ENCODE data around the gene KRTAP8-1. TPM values are rescaled to one million over a fixed set of nuclear protein-coding genes. Genes with fewer than 3 reads are reported as not detected.

Gene KRTAP8-1
- total and polyA plus RNA-seq, 10 of the 15 experiments (the other 5 are each of a cell fraction or from before 2014, with no cell fraction given) = not detected

GRCh38 chr21:30779249-30779648 is 33.8 kb downstream of the KRTAP8-1 start:
- in situ Hi-C loops (cut with MboI) = no loop called here
- DNase-seq (ENCODE audit: low read depth, low spot score) (no peak), FAIRE-seq (no peak), ATAC-seq (no peak)
- intact Hi-C loops (cut with micrococcal nuclease; ENCODE audit: unreplicated experiment) = no loop called here
- H3K9ac ChIP-seq (ENCODE audit: control insufficient read depth, insufficient read depth, low read length) = no peak overlapping the region
- H3K9me3 ChIP-seq (replicated peaks; ENCODE audit: control insufficient read depth, insufficient read depth, low read length) = no peaks in the 10 kb centered on the region
- TF ChIP-seq SUZ12 (IDR thresholded peaks at IDR 0.05; ENCODE audit: unreplicated experiment) (no peak), SMC3 (IDR thresholded peaks at IDR 0.05; ENCODE audit: borderline replicate concordance, low read length) (no peak), SRF (IDR thresholded peaks at IDR 0.05; ENCODE audit: low read depth in 2 of 2, low read length in 2 of 2) (no peak), USF2 (IDR thresholded peaks at IDR 0.05; ENCODE audit: borderline replicate concordance, low read depth, low read length) (no peak), ZNF592 (IDR thresholded peaks at IDR 0.05) (no peak), E4F1 (IDR thresholded peaks at IDR 0.05; ENCODE audit: borderline replicate concordance, partially characterized antibody) (no peak), NFYA (IDR thresholded peaks at IDR 0.05; ENCODE audit: borderline replicate concordance, low read depth, low read length) (no peak), NR2F1 (conservative IDR thresholded peaks at IDR 0.05) (no peak)
- H3K27ac ChIP-seq (ENCODE audit: control insufficient read depth, insufficient read depth) = no peak overlapping the region
- POLR2A ChIA-PET = no interaction called here
- H4K20me1 ChIP-seq (ENCODE audit: control insufficient read depth, insufficient read depth) = no peaks in the 10 kb centered on the region
- CTCF ChIA-PET = no interaction called here
- BruUV-seq (replicated peaks) = no TSS peak
- RAD21 ChIA-PET (ENCODE audit: unreplicated experiment) = no interaction called here
- SMC1A ChIA-PET (ENCODE audit: uncharacterized antibody, unreplicated experiment) = no interaction called here
- H3K4me1 ChIP-seq (ENCODE audit: control insufficient read depth, insufficient read depth, low read length) = no peaks in the 10 kb centered on the region
- H3K79me2 ChIP-seq (ENCODE audit: control insufficient read depth, insufficient read depth, low read length) = no peaks in the 10 kb centered on the region
- H3K36me3 ChIP-seq (ENCODE audit: control insufficient read depth in 2 of 2, insufficient read depth in 2 of 2, low read length in 1 of 2) = no peaks in the 10 kb centered on the region
- no peak overlapping the region for H3K4me2 ChIP-seq (ENCODE audit: control insufficient read depth, insufficient read depth)
- no peak overlapping the region for H3K4me3 ChIP-seq
- no peaks in the 10 kb centered on the region for H3K27me3 ChIP-seq (replicated peaks in 1 of 2; ENCODE audit: control insufficient read depth in 2 of 2, insufficient read depth in 2 of 2, low read length in 1 of 2)
- WGBS (ENCODE audit: insufficient coverage, insufficient replicate concordance, low lambda C conversion rate, missing lambda C conversion rate) = 0% methylated on average over 1 of the region's 1 CpG
- H2AFZ ChIP-seq (ENCODE audit: control insufficient read depth, low read depth, low read length) = no peak overlapping the region
